Kidney tubule cell (primary cell): ENCODE results near the gene OAS3.
"Not testable (repeated sequence)": the region's sequence is repeated elsewhere in the genome, so short reads cannot be mapped to it uniquely, and the experiment has no call there.

Experiments used
- DNase-seq: peaks from one replicate; pipeline ENCODE4 v3.0.0-alpha.2; 2018; ENCODE audit warnings: low spot score

OAS3 gene

GRCh38 chr12:112985642-112986290 lies 47.5 kb downstream of the OAS3 start:
- no peak for DNase-seq

- DNase-seq, result no peak
These were observed 48.1 kb downstream of the OAS3 start for GRCh38 chr12:112986291-112986800.

DNA sequence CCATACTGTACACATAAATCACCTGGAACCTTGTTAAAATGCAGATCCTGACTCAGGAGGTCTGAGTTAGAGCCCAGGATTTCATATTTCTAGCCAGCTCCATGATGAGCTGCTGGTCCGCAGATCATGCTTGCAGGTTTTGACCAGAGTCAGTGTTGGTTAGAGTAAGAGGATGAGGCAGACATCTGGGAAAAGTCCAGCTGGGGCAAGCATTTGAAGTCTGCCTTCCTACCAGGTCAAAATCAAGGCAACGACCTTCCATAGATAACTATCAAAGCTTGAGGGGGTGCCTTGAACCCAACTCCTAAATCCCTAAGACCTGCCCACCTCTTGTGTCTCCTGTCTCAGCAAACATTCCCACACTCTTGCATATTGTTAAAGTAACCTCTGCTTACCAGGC lies 49.3 kb downstream of the OAS3 start:
- no peak for DNase-seq

DNA sequence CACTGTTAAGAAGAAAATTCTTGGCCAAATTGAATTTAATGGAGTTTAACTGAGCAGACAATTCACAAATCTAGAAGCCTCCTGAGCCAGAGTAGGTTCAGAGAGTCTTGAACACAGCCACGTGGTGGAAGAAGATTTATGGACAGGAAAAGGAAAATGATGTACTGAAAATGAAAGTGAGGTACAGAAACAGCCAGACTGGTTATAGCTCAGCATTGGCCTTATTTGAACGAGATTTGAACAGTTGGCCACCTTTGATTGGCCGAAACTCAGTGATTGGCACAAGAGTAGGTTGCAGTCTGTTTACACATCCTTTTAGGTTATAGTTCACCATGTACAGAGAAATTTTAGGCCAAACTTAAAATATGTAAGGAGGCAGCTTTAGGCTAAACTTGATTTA lies 50.0 kb downstream of the OAS3 start:
- no peak for DNase-seq

- not testable (repeated sequence) for DNase-seq
These were observed 50.6 kb downstream of the OAS3 start for GRCh38 chr12:112988823-112989385.

DNA sequence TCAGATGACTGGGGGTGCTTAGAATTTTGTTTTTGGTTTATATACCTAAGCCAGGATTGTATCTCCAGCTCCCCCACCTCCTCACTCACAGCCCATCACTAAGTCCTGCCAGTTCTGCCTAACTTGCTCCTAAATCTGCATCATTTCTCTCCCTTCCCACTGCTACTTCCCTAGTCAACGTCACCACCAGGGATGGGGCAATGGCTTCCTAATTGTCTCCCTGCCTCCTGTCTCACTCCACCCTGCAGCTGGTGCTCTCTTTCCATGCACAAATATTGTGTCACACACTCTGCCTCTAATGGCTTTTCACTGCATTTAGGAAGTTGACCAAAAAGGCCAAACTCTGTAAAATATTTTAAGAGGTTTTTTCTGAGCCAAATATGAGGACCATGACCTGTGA lies 51.5 kb downstream of the OAS3 start:
- no peak for DNase-seq

DNA sequence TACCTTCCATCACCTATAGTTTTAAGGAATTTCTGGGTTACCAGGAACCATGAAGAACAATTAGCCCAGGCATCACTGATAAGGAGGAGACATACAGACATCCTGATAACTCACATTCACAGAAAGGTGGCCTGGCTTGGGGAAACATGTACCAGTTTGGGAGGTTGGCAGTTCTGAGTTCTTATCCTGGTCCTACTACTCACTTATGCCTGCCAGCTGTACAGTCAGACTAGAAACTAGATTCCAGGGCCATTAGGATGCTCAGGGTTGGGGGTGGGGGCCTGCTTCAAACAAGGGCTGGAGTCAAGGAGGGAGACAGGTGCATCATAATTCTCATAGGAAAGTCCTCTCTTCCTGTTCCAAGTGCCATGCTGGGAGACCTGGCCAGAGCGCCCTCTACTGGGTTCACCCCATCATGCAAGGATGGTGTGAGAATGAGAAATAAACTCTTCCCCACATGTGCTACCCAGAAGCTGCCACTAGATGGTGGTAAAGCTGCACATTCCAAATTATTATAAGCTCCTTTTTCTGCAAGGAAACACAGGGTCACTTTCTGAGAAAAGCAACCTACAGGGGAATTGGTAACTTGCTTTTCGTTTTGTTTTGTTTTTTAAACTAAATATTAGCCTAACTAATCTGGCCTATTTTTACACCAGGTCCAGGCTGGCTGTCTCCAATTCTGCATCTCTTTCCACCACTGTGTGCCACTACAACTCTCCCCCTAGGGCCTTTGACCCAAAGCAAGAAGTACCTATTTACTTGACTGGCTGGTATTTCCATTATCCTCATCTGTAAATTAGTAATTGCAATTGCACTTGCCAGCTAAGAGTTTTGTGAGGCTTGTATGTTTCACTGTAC lies 54.5 kb downstream of the OAS3 start:
- peak; percentile 72 for DNase-seq

DNA sequence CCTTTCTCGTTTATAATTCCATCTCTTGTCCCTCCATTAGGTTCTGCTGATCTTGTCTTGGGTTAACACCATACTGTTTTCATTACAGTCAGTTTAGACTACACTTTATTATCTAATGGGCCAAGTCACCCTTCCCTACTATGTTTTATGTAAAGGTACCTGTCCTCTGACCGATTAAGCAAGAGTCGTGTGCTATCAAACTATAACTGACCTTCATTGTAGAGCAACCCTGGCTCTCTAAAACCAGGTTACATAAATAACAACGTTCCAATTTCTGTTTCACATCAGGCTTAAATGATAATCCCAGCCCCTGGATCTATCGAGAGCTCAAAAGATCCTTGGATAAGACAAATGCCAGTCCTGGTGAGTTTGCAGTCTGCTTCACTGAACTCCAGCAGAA lies 56.7 kb downstream of the OAS3 start:
- DNase-seq, result no peak

DNA sequence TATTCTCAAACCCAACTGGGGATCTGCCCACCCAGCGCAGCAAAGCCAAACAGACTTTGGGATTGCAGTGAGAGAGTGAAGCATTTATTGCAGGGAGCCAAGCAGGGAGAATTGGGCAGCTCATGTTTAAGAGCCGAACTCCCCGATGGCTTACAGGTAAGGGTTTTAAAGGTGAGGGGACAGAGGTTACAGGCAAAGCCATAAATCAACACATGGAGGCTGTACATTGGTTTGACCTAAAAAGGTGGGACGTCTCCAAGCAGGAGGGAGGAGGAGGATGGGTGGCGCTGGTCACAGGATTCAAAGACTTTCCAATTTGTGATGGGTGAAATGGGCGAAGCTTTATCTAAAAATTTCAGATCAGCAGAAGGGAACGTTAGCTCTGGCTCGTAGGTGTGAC lies 58.2 kb downstream of the OAS3 start:
- DNase-seq, result no peak

DNA sequence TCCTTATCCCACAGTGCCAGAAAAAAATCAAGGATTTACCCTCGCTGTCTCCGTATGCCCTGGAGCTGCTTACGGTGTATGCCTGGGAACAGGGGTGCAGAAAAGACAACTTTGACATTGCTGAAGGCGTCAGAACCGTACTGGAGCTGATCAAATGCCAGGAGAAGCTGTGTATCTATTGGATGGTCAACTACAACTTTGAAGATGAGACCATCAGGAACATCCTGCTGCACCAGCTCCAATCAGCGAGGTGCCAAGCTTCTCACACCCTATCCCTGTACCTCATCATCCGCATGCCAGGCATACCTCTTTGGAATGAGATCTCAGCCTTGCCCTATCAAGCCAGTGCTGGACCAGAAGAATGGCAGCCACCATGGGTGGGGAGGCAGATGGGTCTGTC lies 59.2 kb downstream of the OAS3 start:
- DNase-seq, result no peak

- no peak for DNase-seq
These were observed 60.9 kb downstream of the OAS3 start for GRCh38 chr12:112998987-112999767.

DNA sequence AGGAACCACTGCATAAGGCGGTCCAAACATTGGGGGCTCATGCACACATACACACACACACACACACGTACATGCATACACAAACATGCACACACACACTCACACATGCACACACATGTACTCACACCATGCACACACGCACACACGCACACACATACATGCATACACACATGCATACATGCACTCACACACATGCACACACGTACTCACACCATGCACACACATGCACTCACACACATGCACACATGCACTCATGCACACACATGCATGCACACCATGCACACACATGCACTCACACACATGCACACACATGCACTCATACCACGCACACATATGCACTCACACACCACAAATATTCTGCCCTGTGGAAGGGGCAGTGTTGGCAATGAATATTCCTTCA lies 62.2 kb downstream of the OAS3 start:
- DNase-seq, result no peak

- DNase-seq, result no peak
These were observed 63.9 kb downstream of the OAS3 start for GRCh38 chr12:113002155-113002554.

DNA sequence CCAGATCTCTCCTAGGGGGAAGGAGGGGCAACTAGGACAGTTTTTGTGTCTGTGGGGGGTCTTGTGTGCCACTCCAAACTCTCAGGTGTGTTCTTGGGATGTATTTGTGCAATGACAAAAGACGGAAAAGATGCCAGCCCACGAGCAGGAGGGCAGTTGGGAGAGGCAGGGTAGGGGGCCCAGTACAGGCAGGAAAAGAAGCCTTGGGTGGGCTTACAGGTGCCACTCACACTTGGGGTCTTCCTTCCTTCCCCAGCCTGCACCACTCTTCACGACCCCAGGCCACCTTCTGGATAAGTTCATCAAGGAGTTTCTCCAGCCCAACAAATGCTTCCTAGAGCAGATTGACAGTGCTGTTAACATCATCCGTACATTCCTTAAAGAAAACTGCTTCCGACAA lies 64.4 kb downstream of the OAS3 start:
- DNase-seq, result no peak

DNA sequence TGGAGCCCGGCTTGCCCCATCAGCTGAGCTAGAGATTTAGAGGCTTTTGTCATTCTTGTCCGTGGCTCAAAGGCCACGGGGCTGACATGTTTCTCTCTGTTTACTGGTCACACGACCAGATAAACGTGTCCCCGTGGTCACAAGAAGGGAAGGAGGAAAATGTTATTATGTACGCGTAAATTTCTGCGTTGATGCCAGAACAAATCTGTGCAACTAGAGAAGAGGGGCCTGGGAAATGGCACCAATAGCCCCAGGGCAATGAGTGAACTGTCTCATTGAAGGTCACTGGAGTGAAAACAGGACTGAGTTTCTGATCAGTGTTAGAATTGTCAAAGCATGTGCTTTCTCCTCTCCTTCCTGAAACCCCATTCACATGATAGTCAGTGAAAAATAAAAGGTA lies 65.4 kb downstream of the OAS3 start:
- DNase-seq, result no peak

DNA sequence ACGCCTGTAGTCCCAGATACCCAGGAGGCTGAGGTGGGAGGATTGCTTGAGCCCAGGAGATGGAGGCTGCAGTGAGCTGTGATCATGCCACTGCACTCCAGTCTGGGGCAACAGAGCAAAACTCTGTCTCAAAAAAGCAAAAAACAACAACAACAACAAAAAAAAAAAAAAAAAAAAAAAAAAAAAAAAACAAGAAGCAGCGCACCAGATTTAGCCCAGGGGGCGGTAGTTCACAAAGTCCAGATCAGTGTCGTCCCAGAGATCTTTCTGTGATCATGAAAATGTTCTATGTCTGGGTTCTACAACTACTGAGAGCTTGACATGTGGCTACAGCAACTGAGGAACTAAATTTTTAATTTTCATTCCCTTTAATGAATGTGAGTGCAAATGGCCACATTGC lies 67.5 kb downstream of the OAS3 start:
- DNase-seq, result no peak

- DNase-seq, result no peak
These were observed 67.9 kb downstream of the OAS3 start for GRCh38 chr12:113006206-113006605.

GRCh38 chr12:113006641-113007040 lies 68.4 kb downstream of the OAS3 start:
- DNase-seq, result no peak

GRCh38 chr12:113007166-113007565 lies 68.9 kb downstream of the OAS3 start:
- peak; percentile 64 for DNase-seq

- no peak for DNase-seq
These were observed 72.4 kb downstream of the OAS3 start for GRCh38 chr12:113010701-113011100.

DNA sequence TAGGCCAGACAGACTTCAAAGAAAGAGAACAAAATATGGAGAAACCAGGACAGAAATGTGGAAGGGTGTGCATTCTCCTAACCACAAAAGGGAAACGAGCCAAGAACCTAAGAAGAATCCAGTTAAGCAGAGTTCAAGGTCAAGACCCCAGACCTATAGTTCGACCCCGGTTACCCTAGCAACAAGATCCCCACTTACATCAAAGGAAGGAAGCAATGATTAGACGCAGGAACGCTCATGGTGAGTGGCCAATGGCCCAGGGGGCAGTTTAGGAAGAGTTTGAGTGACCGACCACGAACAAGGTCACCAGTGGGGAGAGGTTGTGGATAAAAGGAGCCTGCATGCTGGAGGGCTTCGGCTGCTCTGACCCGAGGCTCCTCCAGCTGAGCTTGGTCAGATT lies 76.3 kb downstream of the OAS3 start:
- no peak for DNase-seq

- no peak for DNase-seq
These were observed 78.5 kb downstream of the OAS3 start for GRCh38 chr12:113016796-113017195.
